Measurements from ENCODE around the gene SLC7A5. TPM values are rescaled to one million over a fixed set of nuclear protein-coding genes. Genes with fewer than 3 reads are reported as not detected.

Gene SLC7A5
- total and polyA plus RNA-seq, 2 of the 4 experiments (the other 2 are of a cell fraction): 11.3 to 101 TPM

GRCh38 chr16:87836346-87836843 lies 32.9 kb downstream of the SLC7A5 start:
- H4K20me1 ChIP-seq (ENCODE audit: insufficient read depth, low read length): peaks cover 54% of the 10 kb centered on the region
- WGBS, 2 experiments (ENCODE audit: extremely low coverage in 2 of 2, insufficient read length in 1 of 2): 87% methylated on average over 13 of the region's 17 CpGs; no CpG with 5 or more reads in 1 of the 2 experiments
- no peak overlapping the region for H3K4me3 ChIP-seq (ENCODE audit: insufficient read depth, low read depth, low read length)
- no peak overlapping the region for H2BK5ac ChIP-seq (ENCODE audit: low read depth, low read length, poor library complexity, severe bottlenecking)
- H3K4me2 ChIP-seq (ENCODE audit: low read depth, low read length): no peak overlapping the region
- in situ Hi-C loops (cut with MboI; ENCODE audit: low sequenced_read_pairs) (no loop called here), dilution Hi-C loops (cut with HindIII; ENCODE audit: low sequenced_read_pairs, unreplicated experiment) (no loop called here), intact Hi-C loops (cut with micrococcal nuclease) (no loop called here)
- H3K79me1 ChIP-seq (ENCODE audit: low read depth in 1 of 2, low read length in 2 of 2): peaks cover 0 to 43% of the 10 kb centered on the region in 2 experiments; a peak in 3 of 4 replicates
- no peak overlapping the region for H3K56ac ChIP-seq (ENCODE audit: extremely low read depth, insufficient read depth, low read length)
- no peaks in the 10 kb centered on the region for H3K9me1 ChIP-seq (ENCODE audit: insufficient read depth, low read length)
- H4K5ac ChIP-seq (ENCODE audit: low read depth, low read length): no peak overlapping the region
- DNase-seq: no peak
- BruUV-seq (replicated peaks): no TSS peak
- ChIA-PET POLR2A (ENCODE audit: unreplicated experiment) (no interaction called here), CTCF (interaction anchor here (1.4 to 1.9 kb wide), 2 partner anchors 13 to 57 kb away, joined by 6 to 7 read pairs; no protein-coding TSS in a partner anchor)
- H3K18ac ChIP-seq (ENCODE audit: low read depth, low read length): no peak overlapping the region
- no peak overlapping the region for H4K91ac ChIP-seq (ENCODE audit: insufficient read depth, low read depth, low read length)
- no peak overlapping the region for H2AK9ac ChIP-seq (replicated peaks; ENCODE audit: low read depth, low read length, poor library complexity)
- H3K23ac ChIP-seq (ENCODE audit: low read depth, low read length): no peak overlapping the region
- peaks cover 6% of the 10 kb centered on the region; the same call in 1 of the 2 replicates for H3K4me1 ChIP-seq (ENCODE audit: control insufficient read depth, insufficient read depth, low read length)
- H2AFZ ChIP-seq (replicated peaks; ENCODE audit: low read length, poor library complexity): no peak overlapping the region
- H2BK120ac ChIP-seq (ENCODE audit: low read depth, low read length): no peak overlapping the region
- H4K8ac ChIP-seq (ENCODE audit: low read depth in 2 of 2, low read length in 2 of 2): no peak overlapping the region
- H3K9me3 ChIP-seq (ENCODE audit: control insufficient read depth, insufficient read depth, low read length): no peaks in the 10 kb centered on the region
- H3K27me3 ChIP-seq (ENCODE audit: control insufficient read depth, insufficient read depth, low read length): no peaks in the 10 kb centered on the region
- no peak overlapping the region for H2BK20ac ChIP-seq (ENCODE audit: low read depth, low read length)
- no peak overlapping the region for H2AK5ac ChIP-seq (ENCODE audit: low read depth, low read length)
- no peak overlapping the region for H3K4ac ChIP-seq (ENCODE audit: low read depth, low read length)
- H3K36me3 ChIP-seq (ENCODE audit: control insufficient read depth, insufficient read depth, low read length): peaks cover 90% of the 10 kb centered on the region
- H3K14ac ChIP-seq (replicated peaks; ENCODE audit: low read depth, low read length): no peak overlapping the region
- no peak overlapping the region for H3K27ac ChIP-seq (ENCODE audit: insufficient read depth, low read length)
- H2BK15ac ChIP-seq (ENCODE audit: low read depth, low read length): no peak overlapping the region
- no peak for TF ChIP-seq RAD21 (IDR thresholded peaks at IDR 0.05; ENCODE audit: low read length)
- no peak for TF ChIP-seq CHD1 (IDR thresholded peaks at IDR 0.05; ENCODE audit: low read depth, low read length)
- TF ChIP-seq POLR2A (IDR thresholded peaks at IDR 0.05; ENCODE audit: low read depth, low read length): no peak
- TF ChIP-seq BHLHE40 (IDR thresholded peaks at IDR 0.05; ENCODE audit: low read depth, low read length): no peak
- TF ChIP-seq NFE2L2 (IDR thresholded peaks at IDR 0.05; ENCODE audit: low read depth, low read length): no peak
- TF ChIP-seq RCOR1 (IDR thresholded peaks at IDR 0.05; ENCODE audit: insufficient replicate concordance, low read length): no peak
- no peak for TF ChIP-seq RFX5 (IDR thresholded peaks at IDR 0.05; ENCODE audit: low read depth, low read length)
- TF ChIP-seq MAZ (IDR thresholded peaks at IDR 0.05; ENCODE audit: borderline replicate concordance, low read depth, low read length): no peak
- TF ChIP-seq MXI1 (IDR thresholded peaks at IDR 0.05; ENCODE audit: borderline replicate concordance, low read depth, low read length): no peak
- no peak for TF ChIP-seq MAFK (IDR thresholded peaks at IDR 0.05; ENCODE audit: low read depth, low read length)
- TF ChIP-seq ELK1 (IDR thresholded peaks at IDR 0.05; ENCODE audit: borderline replicate concordance, low read depth, low read length): no peak
- TF ChIP-seq CTCF (conservative IDR thresholded peaks at IDR 0.05; ENCODE audit: low read depth, low read length): no peak
- no peak for TF ChIP-seq FOS (IDR thresholded peaks at IDR 0.05; ENCODE audit: low read depth, low read length)
- TF ChIP-seq USF2 (IDR thresholded peaks at IDR 0.05; ENCODE audit: low read depth, low read length): no peak
- TF ChIP-seq SMC3 (IDR thresholded peaks at IDR 0.05; ENCODE audit: low read depth, low read length): no peak
- no peak for TF ChIP-seq CEBPB (IDR thresholded peaks at IDR 0.05; ENCODE audit: low read depth, low read length)
- no peak for ATAC-seq (ENCODE audit: low read depth)
- H3K9ac ChIP-seq (ENCODE audit: low read depth, low read length): no peak overlapping the region
